Gastrocnemius medialis (tissue), 4 donors: ENCODE results near the gene CIB4. TPM values are rescaled to one million over a fixed set of nuclear protein-coding genes. Genes with fewer than 3 reads are reported as not detected.

Experiments
- ATAC-seq, 2 donors: fragments of 150-250 bp; one replicate each; pipeline ENCODE4 v1.9.1; 2016
- DNase-seq, 2 donors: peaks; one replicate each; pipeline ENCODE4 v3.0.0-alpha.2; 2019
- H3K27ac ChIP-seq, 4 donors: fragments of 200-600 bp; sonication (generic); 1 replicate in 1 of 4; 2 replicates in 3 of 4; pipeline ENCODE4 v1.5.1; 2016 to 2018; ENCODE audit warnings: mild to moderate bottlenecking in 2 of 4, moderate library complexity in 1 of 4
- H3K27me3 ChIP-seq, 3 donors: fragments of 200-600 bp; sonication (generic) in 2 of 3; 1 replicate in 1 of 3; 2 replicates in 2 of 3; pipeline versions ENCODE4 v1.5.1 to v1.6.0; 2016 to 2019; ENCODE audit warnings: mild to moderate bottlenecking in 1 of 3, moderate library complexity in 1 of 3
- H3K36me3 ChIP-seq, 2 donors: fragments of 200-600 bp; sonication (generic) in 1 of 2; one replicate each; pipeline ENCODE4 v1.5.1; 2017 to 2018
- H3K4me1 ChIP-seq, 2 donors: fragments of 200-600 bp; sonication (generic) in 1 of 2; one replicate each; pipeline ENCODE4 v1.5.1; 2016 to 2017; ENCODE audit warnings: mild to moderate bottlenecking in 2 of 2
- H3K4me3 ChIP-seq, 4 donors: fragments of 200-600 bp; sonication (generic) in 3 of 4; 1 replicate in 1 of 4; 2 replicates in 3 of 4; pipeline ENCODE4 v1.5.1; 2016 to 2019; ENCODE audit warnings: mild to moderate bottlenecking in 2 of 4
- H3K9me3 ChIP-seq, 3 donors: fragments of 200-600 bp; sonication (generic) in 2 of 3; 1 replicate in 1 of 3; 2 replicates in 2 of 3; pipeline ENCODE4 v1.5.1; 2016 to 2019
- CTCF ChIP-seq, 5 experiments: fragments of 450-650 bp in 3 of 5; fragments of 200-600 bp in 2 of 5; sonication (generic) in 2 of 5; IDR thresholded peaks in 4 of 5; conservative IDR thresholded peaks in 1 of 5; 1 replicate in 4 of 5; 2 replicates in 1 of 5; pipeline ENCODE4 v1.5.1; 2016 to 2019; ENCODE audit warnings: antibody characterized with exemption in 5 of 5, mild to moderate bottlenecking in 3 of 5, moderate library complexity in 3 of 5
- POLR2A ChIP-seq, 2 donors: fragments of 450-650 bp; IDR thresholded peaks; one replicate each; pipeline ENCODE4 v1.6.1; 2017; ENCODE audit warnings: antibody characterized with exemption in 2 of 2, mild to moderate bottlenecking in 2 of 2, moderate library complexity in 2 of 2
- in situ Hi-C, 4 donors: fragments of 200-750 bp; cut with MboI; loops; one replicate each; pipeline versions ENCODE4 v1.15.0 to v1.8.0; 2017; ENCODE audit warnings: low sequenced_read_pairs in 4 of 4
- intact Hi-C: fragments of 100-400 bp; cut with DNase I; formaldehyde crosslinking; loops from one replicate; pipeline ENCODE4 v1.15.1; 2023; ENCODE audit warnings: low total_unique reads
- total RNA-seq, 4 donors: library from RNA; depleted of rRNA; stranded (reverse); fragments of >200 nt; gene quantifications; one replicate each; pipeline versions ENCODE4 v1.1.0 to v1.2.3, GENCODE V29; 2016

Gene CIB4
- total RNA-seq, 4 donors from 2014 or later = not detected

GRCh38 chr2:26650713-26651469 lies 9.7 kb upstream of the CIB4 start:
- Histone ChIP-seq H3K36me3 (no peaks in the 10 kb centered on the region), H3K4me3 (no peak overlapping the region), H3K9me3 (no peaks in the 10 kb centered on the region), H3K27me3 (peaks cover 2 to 7% (median 3%) of the 10 kb centered on the region in 3 donors), H3K4me1 (no peaks in the 10 kb centered on the region), H3K27ac (no peak overlapping the region)
- DNase-seq (no peak), ATAC-seq (no peak)
- TF ChIP-seq CTCF (IDR thresholded peaks at IDR 0.05 in 4 of 5, conservative IDR thresholded peaks at IDR 0.05 in 1 of 5) = no peak
- no peak for TF ChIP-seq POLR2A (IDR thresholded peaks at IDR 0.05)
- intact Hi-C loops (no loop called here), in situ Hi-C loops (no loop called here)

GRCh38 chr2:26649992-26650712 lies 9.0 kb upstream of the CIB4 start:
- no peak overlapping the region for H3K4me3 ChIP-seq
- H3K36me3 ChIP-seq = no peaks in the 10 kb centered on the region
- no peak overlapping the region for H3K27ac ChIP-seq
- intact Hi-C loops = no loop called here
- DNase-seq (no peak), ATAC-seq (no peak)
- in situ Hi-C loops = no loop called here
- H3K4me1 ChIP-seq = no peaks in the 10 kb centered on the region
- H3K9me3 ChIP-seq = no peaks in the 10 kb centered on the region
- peaks cover 2 to 7% (median 3%) of the 10 kb centered on the region in 3 donors for H3K27me3 ChIP-seq
- TF ChIP-seq CTCF (IDR thresholded peaks at IDR 0.05 in 4 of 5, conservative IDR thresholded peaks at IDR 0.05 in 1 of 5) = no peak
- TF ChIP-seq POLR2A (IDR thresholded peaks at IDR 0.05) = no peak

GRCh38 chr2:26649322-26649721 lies 8.2 kb upstream of the CIB4 start:
- TF ChIP-seq POLR2A (IDR thresholded peaks at IDR 0.05) (no peak), CTCF (IDR thresholded peaks at IDR 0.05 in 4 of 5, conservative IDR thresholded peaks at IDR 0.05 in 1 of 5) (no peak)
- in situ Hi-C loops = no loop called here

GRCh38 chr2:26648516-26648915 lies 7.3 kb upstream of the CIB4 start:
- H3K4me1 ChIP-seq = no peaks in the 10 kb centered on the region

More at GRCh38 chr2:26649322-26649721, 8.2 kb upstream of the CIB4 start:
- Histone ChIP-seq H3K4me3 (no peak overlapping the region), H3K27ac (no peak overlapping the region), H3K36me3 (no peaks in the 10 kb centered on the region), H3K4me1 (no peaks in the 10 kb centered on the region), H3K9me3 (no peaks in the 10 kb centered on the region), H3K27me3 (peaks cover 3 to 7% (median 4%) of the 10 kb centered on the region in 3 donors)
- DNase-seq (no peak), ATAC-seq (no peak)
- intact Hi-C loops = no loop called here

More at GRCh38 chr2:26648516-26648915, 7.3 kb upstream of the CIB4 start:
- Histone ChIP-seq H3K27me3 (peaks cover 3 to 7% (median 5%) of the 10 kb centered on the region in 3 donors), H3K27ac (no peak overlapping the region), H3K9me3 (no peaks in the 10 kb centered on the region), H3K36me3 (no peaks in the 10 kb centered on the region), H3K4me3 (no peak overlapping the region)
- in situ Hi-C loops (no loop called here), intact Hi-C loops (no loop called here)
- no peak for DNase-seq
- TF ChIP-seq POLR2A (IDR thresholded peaks at IDR 0.05) (no peak), CTCF (IDR thresholded peaks at IDR 0.05 in 4 of 5, conservative IDR thresholded peaks at IDR 0.05 in 1 of 5) (no peak)
- no peak for ATAC-seq
